A673 (cell line): ENCODE data around the gene CDH23. TPM values are rescaled to one million over a fixed set of nuclear protein-coding genes. Genes with fewer than 3 reads are reported as not detected.
A peak's percentile ranks its signal among the peaks of the same experiment; 100 is the strongest.

Experiments
- BruUV-seq: library from RNA; stranded (reverse); fragments of 400-500 nt; replicated peaks from 2 replicates; lab custom pipeline; 2021; lab: Mats Ljungman, UMichigan
- CTCF ChIA-PET: fragments of 300-600 bp; sonication (Branson Sonifier 250); formaldehyde crosslinking; loops from one replicate; lab custom pipeline; 2022; ENCODE audit warnings: antibody characterized with exemption; lab: Charles Lee
- POLR2A ChIA-PET: fragments of 300-600 bp; sonication (Branson Sonifier 250); formaldehyde crosslinking; loops from one replicate; lab custom pipeline; 2022; ENCODE audit warnings: antibody characterized with exemption; ENCODE audit not compliant: low non-redundant PET; lab: Charles Lee
- DNase-seq: peaks from one replicate; pipeline ENCODE4 v3.0.0-alpha.2; 2015; ENCODE audit warnings: low spot score
- H3K27ac ChIP-seq: fragments of 200-600 bp; sonication (generic); 2 replicates; pipeline ENCODE4 v1.5.1; 2016; ENCODE audit warnings: mixed run types, low read depth, mild to moderate bottlenecking, mixed read lengths, antibody characterized with exemption, low read length; ENCODE audit not compliant: poor library complexity, severe bottlenecking
- H3K27me3 ChIP-seq: fragments of 200-600 bp; sonication (generic); replicated peaks from 2 replicates; pipeline ENCODE4 v1.6.1; 2017; ENCODE audit warnings: mixed run types, low read depth, mild to moderate bottlenecking, mixed read lengths, antibody characterized with exemption, low read length; ENCODE audit not compliant: insufficient read depth, poor library complexity
- H3K36me3 ChIP-seq: fragments of 200-600 bp; sonication (generic); 2 replicates; pipeline ENCODE4 v1.6.1; 2016; ENCODE audit warnings: mixed run types, mild to moderate bottlenecking, mixed read lengths, antibody characterized with exemption, low read length; ENCODE audit not compliant: insufficient read depth, poor library complexity, severe bottlenecking
- H3K4me1 ChIP-seq: fragments of 200-600 bp; sonication (generic); 2 replicates; pipeline ENCODE4 v1.6.1; 2017; ENCODE audit warnings: mixed run types, mild to moderate bottlenecking, mixed read lengths, antibody characterized with exemption, low read length; ENCODE audit not compliant: insufficient read depth, poor library complexity, severe bottlenecking
- H3K4me3 ChIP-seq: fragments of 200-600 bp; sonication (generic); 2 replicates; pipeline ENCODE4 v1.5.1; 2016; ENCODE audit warnings: low read depth, mixed run types, mild to moderate bottlenecking, mixed read lengths, low read length; ENCODE audit not compliant: poor library complexity, severe bottlenecking
- H3K9me3 ChIP-seq: fragments of 200-600 bp; sonication (generic); 2 replicates; pipeline ENCODE4 v1.6.1; 2016; ENCODE audit warnings: mixed run types, low read depth, mild to moderate bottlenecking, mixed read lengths, antibody characterized with exemption, low read length; ENCODE audit not compliant: poor library complexity, severe bottlenecking
- EZH2 ChIP-seq: fragments of 200-600 bp; sonication (generic); IDR thresholded peaks from 2 replicates; pipeline ENCODE4 v1.6.1; 2017; ENCODE audit warnings: borderline replicate concordance, low read depth, mild to moderate bottlenecking, mixed read lengths, antibody characterized with exemption, low read length; ENCODE audit not compliant: poor library complexity, severe bottlenecking
- intact Hi-C: fragments of 100-400 bp; cut with micrococcal nuclease; formaldehyde crosslinking; loops from one replicate; pipeline ENCODE4 v1.10.0; 2022; ENCODE audit not compliant: unreplicated experiment
- total RNA-seq: library from RNA; stranded (reverse); gene quantifications from 2 replicates; pipeline ENCODE4 v1.2.3, GENCODE V29; 2021
- TF ChIP-seq, protein P1 (sequence below): fragments of 300-800, 200-600 bp; sonication (generic); conservative IDR thresholded peaks from 2 replicates; pipeline ENCODE4 v1.5.1; 2017; ENCODE audit warnings: low read depth, mild to moderate bottlenecking, antibody characterized with exemption, low read length, moderate library complexity, mixed read lengths

CDH23 gene
- total RNA-seq, 1 experiment from 2014 or later, result 49.7 TPM

DNA sequence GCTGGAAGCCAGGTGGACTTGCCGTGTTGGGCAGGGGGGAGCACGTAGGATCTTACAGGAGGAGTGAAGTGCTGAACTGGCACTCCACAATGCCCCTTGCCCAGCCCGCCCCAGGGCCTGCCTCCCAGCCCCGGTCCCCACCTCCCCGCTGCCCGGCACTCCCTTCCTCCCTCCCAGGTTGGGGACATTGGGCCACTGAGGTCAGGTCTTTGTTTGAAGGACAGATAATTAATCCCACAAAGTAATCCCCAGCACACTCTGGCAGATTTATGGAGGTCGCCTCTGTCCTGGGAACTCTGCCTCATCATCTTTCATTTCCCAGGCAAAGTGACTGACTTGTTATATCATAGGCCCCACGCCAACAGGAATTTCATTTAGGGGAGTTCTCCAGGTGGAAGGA is 200.0 kb downstream of the CDH23 start:
- Histone ChIP-seq H3K4me1 (peaks cover 11% of the 10 kb centered on the region), H3K9me3 (no peaks in the 10 kb centered on the region), H3K36me3 (no peaks in the 10 kb centered on the region), H3K27ac (no peak overlapping the region), H3K27me3 (no peaks in the 10 kb centered on the region), H3K4me3 (no peak overlapping the region)
- TF ChIP-seq, protein P1, sequence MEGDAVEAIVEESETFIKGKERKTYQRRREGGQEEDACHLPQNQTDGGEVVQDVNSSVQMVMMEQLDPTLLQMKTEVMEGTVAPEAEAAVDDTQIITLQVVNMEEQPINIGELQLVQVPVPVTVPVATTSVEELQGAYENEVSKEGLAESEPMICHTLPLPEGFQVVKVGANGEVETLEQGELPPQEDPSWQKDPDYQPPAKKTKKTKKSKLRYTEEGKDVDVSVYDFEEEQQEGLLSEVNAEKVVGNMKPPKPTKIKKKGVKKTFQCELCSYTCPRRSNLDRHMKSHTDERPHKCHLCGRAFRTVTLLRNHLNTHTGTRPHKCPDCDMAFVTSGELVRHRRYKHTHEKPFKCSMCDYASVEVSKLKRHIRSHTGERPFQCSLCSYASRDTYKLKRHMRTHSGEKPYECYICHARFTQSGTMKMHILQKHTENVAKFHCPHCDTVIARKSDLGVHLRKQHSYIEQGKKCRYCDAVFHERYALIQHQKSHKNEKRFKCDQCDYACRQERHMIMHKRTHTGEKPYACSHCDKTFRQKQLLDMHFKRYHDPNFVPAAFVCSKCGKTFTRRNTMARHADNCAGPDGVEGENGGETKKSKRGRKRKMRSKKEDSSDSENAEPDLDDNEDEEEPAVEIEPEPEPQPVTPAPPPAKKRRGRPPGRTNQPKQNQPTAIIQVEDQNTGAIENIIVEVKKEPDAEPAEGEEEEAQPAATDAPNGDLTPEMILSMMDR, result no peak
- TF ChIP-seq EZH2, result no peak
- ChIA-PET CTCF (no interaction called here), POLR2A (no interaction called here)
- intact Hi-C loops, result no loop called here
- BruUV-seq, result no TSS peak
- no peak for DNase-seq

DNA sequence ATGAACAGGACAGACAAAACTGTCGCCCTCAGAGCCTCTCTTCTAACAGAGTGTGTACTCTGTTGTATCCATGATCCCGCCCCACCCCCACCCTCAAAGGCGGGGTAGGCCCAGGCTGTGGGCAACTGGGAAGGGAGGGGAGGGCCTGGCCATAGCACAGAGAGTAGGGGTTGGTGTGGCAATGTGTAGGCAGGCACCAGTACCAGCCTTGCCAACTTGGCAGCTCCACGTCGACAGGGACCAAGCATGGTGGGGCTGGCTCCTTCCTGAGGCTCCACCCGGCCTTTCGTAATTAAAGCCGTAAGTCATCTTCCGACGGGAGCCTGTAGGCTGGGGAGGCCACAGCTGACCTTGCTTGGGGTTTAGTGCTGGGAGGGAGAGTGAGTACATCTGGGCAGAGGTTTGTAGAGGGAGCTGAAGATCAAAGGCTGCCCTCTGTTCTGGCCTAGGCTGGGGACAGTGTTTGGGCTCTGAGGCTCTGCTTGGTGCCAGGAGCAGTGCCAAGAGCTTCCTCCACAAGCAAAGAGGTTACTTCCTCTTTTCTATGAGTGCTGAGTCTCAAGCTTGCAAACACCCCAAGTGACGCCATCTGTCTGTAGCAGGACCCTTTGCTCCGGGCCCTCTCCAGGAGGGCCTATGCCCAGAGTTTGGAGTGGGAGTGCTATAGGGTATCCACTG is 201.2 kb downstream of the CDH23 start:
- no peak overlapping the region for H3K4me3 ChIP-seq
- DNase-seq, result no peak
- H3K27ac ChIP-seq, result peak overlapping the region; percentile 16
- BruUV-seq, result no TSS peak
- POLR2A ChIA-PET, result interaction anchor here (0.6 kb wide), 1 partner anchor 11 kb away, joined by 13 read pairs; no protein-coding TSS in a partner anchor
- no peaks in the 10 kb centered on the region for H3K27me3 ChIP-seq
- intact Hi-C loops, result no loop called here
- H3K9me3 ChIP-seq, result no peaks in the 10 kb centered on the region
- no peaks in the 10 kb centered on the region for H3K36me3 ChIP-seq
- CTCF ChIA-PET, result no interaction called here
- peaks cover 11% of the 10 kb centered on the region for H3K4me1 ChIP-seq
- TF ChIP-seq EZH2, result no peak
- TF ChIP-seq, protein P1, result no peak

- DNase-seq, result peak; percentile 36
- ChIA-PET CTCF (no interaction called here), POLR2A (interaction anchor here (0.7 kb wide), 1 partner anchor 36 kb away, joined by 3 read pairs; no protein-coding TSS in a partner anchor)
- Histone ChIP-seq H3K36me3 (no peaks in the 10 kb centered on the region), H3K27ac (peak overlapping the region; percentile 16), H3K4me3 (no peak overlapping the region), H3K9me3 (no peaks in the 10 kb centered on the region), H3K27me3 (no peaks in the 10 kb centered on the region), H3K4me1 (peaks cover 11% of the 10 kb centered on the region)
- intact Hi-C loops, result no loop called here
- TF ChIP-seq EZH2, result no peak
- TF ChIP-seq, protein P1, result no peak
- no TSS peak for BruUV-seq
These were observed 201.9 kb downstream of the CDH23 start for GRCh38 chr10:71598621-71599055.
